ENCODE results near the gene NAXD. TPM values are rescaled to one million over a fixed set of nuclear protein-coding genes. Genes with fewer than 3 reads are reported as not detected.
A peak's percentile ranks its signal among the peaks of the same experiment; 100 is the strongest.
"Not testable (repeated sequence)": the region's sequence is repeated elsewhere in the genome, so short reads cannot be mapped to it uniquely, and the experiment has no call there.

The NAXD gene
- total RNA-seq = 9.8 TPM

DNA sequence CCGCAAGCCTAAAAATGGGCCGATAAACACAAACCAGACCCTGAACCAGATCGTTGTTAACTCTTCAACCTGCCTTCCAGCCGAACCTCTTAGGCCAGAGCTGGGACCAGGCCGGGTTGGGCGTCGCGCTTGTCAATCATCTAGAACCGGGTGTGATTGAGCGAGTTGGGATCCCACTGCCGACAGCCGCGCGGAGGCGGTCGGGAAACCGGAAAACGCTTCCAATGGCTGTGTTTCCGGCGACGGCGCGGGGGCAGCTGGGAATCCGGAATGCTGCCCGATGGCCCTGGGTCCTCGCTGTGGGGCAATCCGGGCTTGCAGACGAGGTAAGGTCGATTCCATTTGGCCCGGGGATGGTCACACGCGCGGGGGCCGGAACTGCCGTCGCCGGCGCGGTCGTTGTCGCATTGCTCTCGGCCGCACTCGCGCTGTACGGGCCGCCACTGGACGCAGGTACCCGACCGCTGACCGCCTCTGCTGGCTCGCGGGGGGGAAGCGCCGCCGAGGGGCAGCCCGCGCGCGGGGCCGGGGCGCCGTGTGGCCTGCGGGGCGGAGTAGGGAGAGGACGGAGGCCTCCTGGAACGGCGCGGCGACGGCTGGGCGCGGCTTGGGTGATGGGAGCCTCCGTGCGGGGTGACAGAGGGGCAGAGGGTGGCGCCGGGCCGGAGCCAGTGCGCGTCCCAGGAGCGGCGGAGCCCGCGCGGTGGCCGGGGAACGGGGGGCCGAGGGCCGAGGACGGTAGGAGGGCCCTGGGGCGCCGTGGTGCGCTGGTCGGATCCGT is at the start of gene NAXD:
TSS of gene NAXD (plus strand) at position 224 of the 781 bp plus-strand sequence. CDS start at position 281, 57 bp downstream.
- Histone ChIP-seq H3K9me3 (ENCODE audit: low read depth, low read length) (no peaks in the 10 kb centered on the region), H3K27me3 (ENCODE audit: insufficient read depth, low read length) (no peaks in the 10 kb centered on the region), H3K4me1 (ENCODE audit: insufficient read depth, low read length) (peaks cover 15% of the 10 kb centered on the region), H3K4me3 (ENCODE audit: low read length) (peak within 1 kb of the TSS; percentile 65)

DNA sequence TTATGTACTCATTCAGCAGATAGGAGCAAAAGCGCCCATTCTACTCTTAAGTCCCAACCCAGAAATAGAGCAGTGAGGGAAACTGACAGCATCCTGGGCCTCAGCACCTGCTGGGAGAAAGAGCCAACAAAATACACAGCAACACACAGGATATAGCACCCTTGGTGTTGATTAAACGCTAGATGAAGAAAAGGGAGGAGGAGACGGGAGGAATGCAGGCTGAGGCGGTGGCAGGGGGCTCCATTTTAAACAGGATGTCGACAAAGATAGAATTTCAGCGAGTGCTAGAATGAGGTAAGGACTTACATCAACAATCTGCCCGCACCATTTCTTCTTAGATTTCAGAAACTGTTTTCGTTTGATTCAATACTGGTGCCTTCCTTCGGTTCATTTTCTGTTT is 49.2 kb upstream of the NAXD start:
- Histone ChIP-seq H3K9me3 (ENCODE audit: low read depth, low read length) (no peaks in the 10 kb centered on the region), H3K27me3 (ENCODE audit: insufficient read depth, low read length) (no peaks in the 10 kb centered on the region), H3K4me3 (ENCODE audit: low read length) (no peak overlapping the region), H3K4me1 (ENCODE audit: insufficient read depth, low read length) (peaks cover 15% of the 10 kb centered on the region)

DNA sequence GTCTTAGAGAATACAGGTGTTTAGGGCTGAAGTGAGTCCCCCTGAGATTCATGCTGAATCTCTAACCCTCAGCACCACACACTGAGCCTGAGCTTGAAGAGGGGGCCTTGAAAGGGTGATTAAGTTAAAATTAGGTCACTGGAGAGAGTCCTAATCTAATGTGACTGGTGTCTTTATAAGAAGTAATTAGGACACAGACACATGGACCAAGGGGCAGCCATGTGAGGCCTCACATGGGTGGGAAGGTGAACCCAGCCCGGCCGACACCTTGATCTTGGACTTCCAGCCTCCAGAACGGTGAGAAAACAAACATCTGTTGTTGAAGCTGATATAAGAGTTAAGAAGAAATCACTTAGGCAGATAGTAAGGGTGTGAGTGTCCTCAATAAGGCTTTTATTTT is 46.7 kb upstream of the NAXD start:
- Histone ChIP-seq H3K27me3 (ENCODE audit: insufficient read depth, low read length) (no peaks in the 10 kb centered on the region), H3K4me3 (ENCODE audit: low read length) (no peak overlapping the region), H3K4me1 (ENCODE audit: insufficient read depth, low read length) (no peaks in the 10 kb centered on the region), H3K9me3 (ENCODE audit: low read depth, low read length) (no peaks in the 10 kb centered on the region)

DNA sequence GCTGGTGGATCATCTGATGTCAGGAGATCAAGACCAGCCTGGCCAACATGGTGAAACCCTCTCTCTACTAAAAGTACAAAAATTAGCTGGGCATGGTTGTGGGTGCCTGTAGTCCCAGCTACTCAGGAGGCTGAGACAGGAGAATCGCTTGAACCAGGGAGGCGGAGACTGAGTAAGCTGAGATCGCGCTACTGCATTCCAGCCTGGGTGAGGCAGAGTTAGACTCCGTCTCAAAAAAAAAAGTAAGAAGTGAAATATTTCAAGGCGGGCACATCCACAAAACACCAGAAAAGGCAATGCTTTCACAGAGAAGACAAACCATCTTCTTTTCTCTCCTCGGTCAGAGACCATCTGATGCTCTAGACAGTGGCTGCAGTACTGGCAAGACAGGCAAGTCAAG is 45.4 kb upstream of the NAXD start:
- H3K9me3 ChIP-seq (ENCODE audit: low read depth, low read length); H3K27me3 ChIP-seq (ENCODE audit: insufficient read depth, low read length); H3K4me1 ChIP-seq (ENCODE audit: insufficient read depth, low read length); H3K4me3 ChIP-seq (ENCODE audit: low read length): not testable (repeated sequence)

DNA sequence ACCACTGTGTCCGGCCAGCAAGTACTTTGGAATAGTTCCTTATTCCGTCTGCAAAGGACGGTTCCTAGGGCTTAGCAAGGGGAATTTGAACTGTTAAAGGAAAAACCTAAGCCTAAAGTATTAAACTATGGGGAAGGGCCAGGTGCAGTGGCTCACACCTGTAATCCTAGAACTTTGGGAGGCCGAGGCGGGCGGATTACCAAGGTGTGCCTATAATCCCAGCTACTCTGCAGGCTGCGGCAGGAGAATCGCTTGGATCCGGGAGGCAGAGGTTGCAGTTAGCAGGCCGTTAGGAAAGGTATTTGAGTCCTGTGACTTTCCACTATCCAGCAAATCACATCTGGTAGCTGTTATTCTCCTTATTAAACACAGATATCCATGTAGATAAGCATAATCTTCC is 44.5 kb upstream of the NAXD start:
- Histone ChIP-seq H3K9me3 (ENCODE audit: low read depth, low read length) (no peaks in the 10 kb centered on the region), H3K27me3 (ENCODE audit: insufficient read depth, low read length) (no peaks in the 10 kb centered on the region), H3K4me3 (ENCODE audit: low read length) (no peak overlapping the region), H3K4me1 (ENCODE audit: insufficient read depth, low read length) (peaks cover 8% of the 10 kb centered on the region)

DNA sequence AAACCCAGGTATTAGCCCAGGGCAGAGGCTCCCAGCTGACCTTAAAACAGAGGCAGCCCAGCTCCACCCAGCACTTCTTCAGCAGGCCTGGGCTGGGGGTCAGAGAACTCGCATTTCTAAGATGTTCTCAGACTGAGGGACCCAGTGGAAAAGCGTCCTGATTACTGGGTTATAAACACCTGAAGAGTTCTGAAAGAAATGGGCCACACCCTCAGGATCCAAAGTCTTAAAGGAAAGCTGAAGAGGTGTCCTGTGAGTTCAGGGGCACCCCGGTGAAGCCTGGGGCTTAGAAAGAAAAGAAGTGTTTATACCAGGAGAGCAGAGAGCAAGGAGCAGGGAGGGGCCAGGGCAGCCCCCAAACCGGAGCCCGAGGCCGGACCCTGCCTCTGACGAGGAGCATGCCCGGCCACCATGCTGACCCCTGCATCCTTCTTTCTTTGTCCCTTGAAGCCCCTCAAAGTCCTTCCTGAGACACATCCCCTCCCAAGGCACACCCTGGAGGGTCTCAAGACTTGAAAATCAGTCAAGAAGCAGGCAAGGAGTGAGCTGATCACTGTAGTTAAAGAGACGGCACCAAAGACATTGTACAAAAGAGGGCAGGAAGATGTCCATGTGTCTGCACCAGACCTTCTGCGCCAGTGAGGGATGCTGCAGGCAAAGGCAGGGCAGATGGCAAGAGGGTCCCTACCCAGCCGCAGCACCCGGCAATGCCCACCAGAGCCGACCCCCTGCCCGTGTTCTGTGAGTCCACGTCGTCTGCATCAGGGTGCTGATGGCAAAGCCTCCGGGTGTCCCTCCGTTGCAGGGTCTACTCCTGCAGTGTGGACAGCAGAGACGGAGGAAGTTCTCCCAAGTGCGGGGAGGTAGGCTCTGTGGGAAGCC is 43.2 kb upstream of the NAXD start:
- Histone ChIP-seq H3K4me1 (ENCODE audit: insufficient read depth, low read length) (peaks cover 12% of the 10 kb centered on the region), H3K27me3 (ENCODE audit: insufficient read depth, low read length) (no peaks in the 10 kb centered on the region), H3K4me3 (ENCODE audit: low read length) (no peak overlapping the region), H3K9me3 (ENCODE audit: low read depth, low read length) (no peaks in the 10 kb centered on the region)

DNA sequence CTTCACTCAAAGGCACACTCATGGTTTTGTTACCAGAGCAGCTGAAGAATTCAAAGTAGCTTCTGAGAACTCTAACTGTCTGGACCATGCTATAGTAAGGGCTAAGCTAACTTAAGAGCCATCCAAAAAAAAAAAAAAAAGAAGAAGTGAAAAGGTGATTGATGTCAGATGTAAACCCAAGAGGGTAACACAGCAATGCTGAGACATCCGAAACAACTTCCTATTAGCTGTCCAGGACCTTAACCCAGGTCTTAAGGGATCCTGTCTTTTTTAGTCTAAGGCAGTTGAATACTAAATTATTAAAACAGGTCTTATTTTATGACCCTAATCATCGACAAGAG is 42.6 kb upstream of the NAXD start:
- H3K27me3 ChIP-seq (ENCODE audit: insufficient read depth, low read length) = no peaks in the 10 kb centered on the region

DNA sequence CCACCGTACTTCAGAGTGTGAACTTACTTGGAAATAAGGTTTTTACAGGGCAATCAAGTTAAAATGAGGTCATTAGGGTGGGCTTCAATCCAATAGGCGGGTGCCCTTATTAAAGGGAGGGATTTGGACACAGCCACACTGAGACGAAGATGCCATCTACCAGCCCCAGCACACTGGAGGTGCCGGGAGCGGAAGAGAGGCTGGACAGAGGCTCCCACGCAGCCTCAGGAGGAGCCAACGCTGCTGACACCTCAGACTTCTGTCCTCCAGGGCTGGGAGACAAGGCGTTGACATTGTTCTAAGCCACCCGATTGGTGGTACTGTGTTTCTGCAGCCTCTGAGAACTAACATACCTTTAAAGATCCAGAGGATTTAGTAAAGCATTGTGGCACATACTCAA is 41.2 kb upstream of the NAXD start:
- no peaks in the 10 kb centered on the region for H3K9me3 ChIP-seq (ENCODE audit: low read depth, low read length)
- H3K4me3 ChIP-seq (ENCODE audit: low read length) = no peak overlapping the region
- H3K27me3 ChIP-seq (ENCODE audit: insufficient read depth, low read length) = no peaks in the 10 kb centered on the region
- H3K4me1 ChIP-seq (ENCODE audit: insufficient read depth, low read length) = peaks cover 12% of the 10 kb centered on the region

More for the DNA sequence above, 42.6 kb upstream of the NAXD start:
- no peaks in the 10 kb centered on the region for H3K9me3 ChIP-seq (ENCODE audit: low read depth, low read length)
- H3K4me3 ChIP-seq (ENCODE audit: low read length) = no peak overlapping the region
- peaks cover 12% of the 10 kb centered on the region for H3K4me1 ChIP-seq (ENCODE audit: insufficient read depth, low read length)

DNA sequence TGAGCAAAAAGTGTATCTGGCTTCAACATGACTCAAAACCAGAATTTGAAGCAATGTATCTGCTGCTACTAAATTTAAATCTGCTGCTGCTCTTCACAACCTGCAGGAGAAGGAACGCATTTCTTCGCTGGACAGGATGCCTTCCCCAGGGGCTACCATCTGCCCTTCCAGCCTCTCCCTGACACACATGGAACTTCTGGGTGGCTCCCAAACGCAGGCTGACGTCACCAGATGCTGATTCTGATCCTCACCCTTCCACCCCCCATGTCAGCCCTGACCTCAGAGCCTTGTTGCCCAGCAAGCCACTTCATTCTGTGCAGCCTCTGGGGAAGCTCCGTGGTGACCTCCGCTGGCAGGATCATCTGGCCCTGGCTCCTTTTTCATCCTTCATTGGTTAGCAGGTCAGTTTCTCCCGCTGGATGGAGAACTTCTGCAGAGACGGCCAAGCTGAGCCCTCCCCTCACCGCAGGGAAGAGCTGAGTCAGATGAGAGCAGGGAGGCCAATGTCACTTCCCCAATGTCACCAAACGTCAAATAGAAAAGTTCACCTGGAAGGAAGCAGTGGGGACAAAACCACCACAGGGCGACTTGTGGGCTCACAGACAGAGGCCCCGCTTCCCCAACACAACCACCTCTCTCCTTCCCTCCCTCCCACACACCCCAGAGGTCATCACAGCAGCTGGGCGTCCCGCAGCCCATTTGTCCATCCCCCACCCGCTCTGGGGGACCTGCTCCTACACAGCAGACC is 39.8 kb upstream of the NAXD start:
- no peaks in the 10 kb centered on the region for H3K27me3 ChIP-seq (ENCODE audit: insufficient read depth, low read length)
- peaks cover 12% of the 10 kb centered on the region for H3K4me1 ChIP-seq (ENCODE audit: insufficient read depth, low read length)
- H3K9me3 ChIP-seq (ENCODE audit: low read depth, low read length) = no peaks in the 10 kb centered on the region
- no peak overlapping the region for H3K4me3 ChIP-seq (ENCODE audit: low read length)

DNA sequence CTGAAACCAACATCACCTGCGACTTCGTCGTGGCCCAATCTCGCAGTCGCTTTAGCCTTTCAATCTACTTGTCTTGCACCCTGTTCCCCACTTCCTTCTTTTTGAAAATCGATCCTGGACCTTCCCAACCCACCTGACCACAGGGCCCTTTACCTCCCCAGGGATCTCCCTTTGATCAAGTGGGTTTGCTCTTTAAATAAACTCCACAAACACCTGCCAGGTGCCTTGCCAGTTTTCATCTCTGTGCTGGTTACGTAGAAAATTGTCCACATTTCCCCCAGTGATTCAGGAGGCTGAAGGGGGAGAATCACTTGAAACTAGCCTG is 39.3 kb upstream of the NAXD start:
- peaks cover 12% of the 10 kb centered on the region for H3K4me1 ChIP-seq (ENCODE audit: insufficient read depth, low read length)
- no peaks in the 10 kb centered on the region for H3K27me3 ChIP-seq (ENCODE audit: insufficient read depth, low read length)
- no peaks in the 10 kb centered on the region for H3K9me3 ChIP-seq (ENCODE audit: low read depth, low read length)
- H3K4me3 ChIP-seq (ENCODE audit: low read length) = no peak overlapping the region

DNA sequence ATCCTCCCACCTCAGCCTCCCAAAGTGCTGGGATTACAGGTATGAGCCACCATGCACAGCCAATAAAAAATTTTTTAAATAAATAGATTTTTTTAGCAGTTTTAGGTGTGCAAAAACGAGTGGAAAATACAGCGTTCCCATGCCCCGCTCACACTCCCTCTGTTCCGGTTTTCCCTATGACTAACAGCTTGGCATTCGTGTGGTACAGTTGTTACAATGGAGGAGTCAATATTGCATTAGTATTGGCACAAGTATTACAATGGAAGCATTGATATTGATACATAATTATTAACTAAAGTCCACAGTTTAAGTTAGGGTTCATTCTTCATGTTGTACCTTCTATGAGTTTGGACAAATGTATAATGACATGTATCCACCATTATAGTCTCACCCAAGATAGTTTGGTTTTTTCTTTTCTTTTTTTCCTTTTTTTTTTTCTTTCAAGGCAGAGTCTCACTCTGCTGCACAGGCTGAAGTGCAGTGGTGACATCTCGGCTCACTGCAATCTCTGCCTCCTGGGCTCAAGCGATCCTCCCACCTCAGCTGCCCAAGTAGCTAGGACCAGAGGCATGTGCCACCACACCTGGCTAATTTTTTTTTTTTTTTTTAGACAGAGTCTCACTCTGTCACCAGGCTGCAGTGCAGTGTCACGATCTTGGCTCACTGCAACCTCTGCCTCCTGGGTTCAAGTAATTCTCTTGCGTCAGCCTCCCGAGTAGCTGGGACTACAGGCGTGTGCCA is 38.4 kb upstream of the NAXD start:
- Histone ChIP-seq H3K27me3 (ENCODE audit: insufficient read depth, low read length) (no peaks in the 10 kb centered on the region), H3K4me3 (ENCODE audit: low read length) (no peak overlapping the region), H3K4me1 (ENCODE audit: insufficient read depth, low read length) (peaks cover 12% of the 10 kb centered on the region), H3K9me3 (ENCODE audit: low read depth, low read length) (no peaks in the 10 kb centered on the region)

DNA sequence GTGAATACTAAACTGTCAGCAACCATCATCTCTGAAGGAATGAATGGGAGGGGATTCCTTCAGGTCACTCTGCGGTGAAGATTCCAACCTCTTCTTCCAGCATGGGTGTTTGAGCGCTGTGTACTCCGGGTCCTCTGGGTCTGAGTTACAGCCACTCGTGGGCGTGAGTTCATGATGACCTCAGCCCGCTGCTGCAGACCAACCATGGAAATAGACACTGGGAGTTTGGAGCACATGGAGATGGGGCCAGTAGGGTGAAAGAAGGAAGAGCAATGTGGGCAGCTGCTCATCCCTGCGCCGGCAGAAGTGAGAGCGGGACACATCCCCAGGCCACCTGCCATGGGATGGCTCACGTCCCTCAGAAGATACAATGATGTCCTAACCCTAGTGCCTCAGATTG is 37.0 kb upstream of the NAXD start:
- Histone ChIP-seq H3K4me1 (ENCODE audit: insufficient read depth, low read length) (peaks cover 12% of the 10 kb centered on the region), H3K4me3 (ENCODE audit: low read length) (no peak overlapping the region), H3K9me3 (ENCODE audit: low read depth, low read length) (no peaks in the 10 kb centered on the region), H3K27me3 (ENCODE audit: insufficient read depth, low read length) (no peaks in the 10 kb centered on the region)

DNA sequence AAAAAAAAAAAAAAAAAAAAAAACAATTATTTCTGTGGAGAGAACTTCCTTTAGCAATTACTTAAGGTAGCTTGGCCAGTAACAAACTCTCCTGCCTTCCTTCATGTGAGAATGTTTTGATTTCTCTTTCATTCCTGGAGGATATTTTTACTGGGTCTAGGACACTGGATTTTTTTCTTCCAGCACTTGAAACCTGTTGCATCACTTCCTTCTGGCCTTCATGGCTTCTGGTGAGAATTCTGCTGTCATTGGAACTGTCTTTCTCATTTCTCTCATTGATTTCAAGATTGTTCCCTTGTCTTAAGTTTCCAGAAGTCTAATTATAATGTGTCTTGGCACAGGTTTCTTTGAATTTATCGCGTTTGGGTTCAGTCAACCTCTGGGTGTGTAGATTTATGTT is 34.5 kb upstream of the NAXD start:
- Histone ChIP-seq H3K27me3 (ENCODE audit: insufficient read depth, low read length) (no peaks in the 10 kb centered on the region), H3K4me3 (ENCODE audit: low read length) (no peak overlapping the region), H3K4me1 (ENCODE audit: insufficient read depth, low read length) (peaks cover 5% of the 10 kb centered on the region), H3K9me3 (ENCODE audit: low read depth, low read length) (no peaks in the 10 kb centered on the region)

DNA sequence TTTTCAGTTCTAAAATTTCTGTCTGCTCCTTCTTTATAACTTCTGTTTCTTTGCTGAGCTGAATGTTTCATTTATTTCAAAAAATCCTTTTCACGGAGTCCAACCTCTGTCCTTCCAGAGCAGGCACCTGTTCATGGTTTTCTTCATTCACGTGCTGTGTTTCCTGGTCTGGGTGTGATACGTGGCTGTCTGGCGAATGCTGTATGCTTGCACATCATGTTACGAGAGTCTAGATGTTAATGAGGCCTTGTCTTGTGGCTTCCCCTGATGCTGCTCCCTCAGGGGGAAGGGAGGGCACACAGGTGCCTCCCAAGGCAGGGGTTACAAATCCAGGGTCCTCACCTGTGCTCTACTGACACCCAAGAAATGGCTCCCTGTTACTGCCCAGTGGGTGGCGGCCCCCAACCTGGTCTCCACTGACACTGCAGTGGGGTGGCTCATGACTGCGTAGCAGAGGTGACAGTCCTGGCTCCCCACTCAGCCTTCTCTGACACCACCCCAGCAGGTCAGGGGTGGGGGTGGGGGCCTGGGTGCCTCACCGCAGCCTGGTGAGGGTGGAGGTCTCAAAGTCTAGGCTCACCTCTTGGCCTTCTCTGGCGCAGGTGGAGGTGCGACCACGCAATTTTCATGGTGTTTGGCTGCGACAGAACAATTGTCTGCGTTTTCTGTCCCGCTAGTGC is 33.7 kb upstream of the NAXD start:
- H3K4me1 ChIP-seq (ENCODE audit: insufficient read depth, low read length) = no peaks in the 10 kb centered on the region
- no peaks in the 10 kb centered on the region for H3K9me3 ChIP-seq (ENCODE audit: low read depth, low read length)
- no peak overlapping the region for H3K4me3 ChIP-seq (ENCODE audit: low read length)
- no peaks in the 10 kb centered on the region for H3K27me3 ChIP-seq (ENCODE audit: insufficient read depth, low read length)

Data from mononuclear cell (primary cell).